GM19372 (cell line): ENCODE data around the gene KCMF1.

Experiments
- ATAC-seq: cut with Tn5 transposase; IDR thresholded peaks from one replicate; pipeline ENCODE4 v1.9.1; 2021; ENCODE audit warnings: mild to moderate bottlenecking, low read depth, moderate library complexity; ENCODE audit not compliant: unreplicated experiment

Gene KCMF1

GRCh38 chr2:84972932-84973331 is 2.0 kb downstream of the KCMF1 start:
- ATAC-seq: no peak

- no peak for ATAC-seq
Observed at GRCh38 chr2:84980263-84980983, 9.5 kb downstream of the KCMF1 start.

GRCh38 chr2:84986018-84986417 is 15.1 kb downstream of the KCMF1 start:
- no peak for ATAC-seq

DNA sequence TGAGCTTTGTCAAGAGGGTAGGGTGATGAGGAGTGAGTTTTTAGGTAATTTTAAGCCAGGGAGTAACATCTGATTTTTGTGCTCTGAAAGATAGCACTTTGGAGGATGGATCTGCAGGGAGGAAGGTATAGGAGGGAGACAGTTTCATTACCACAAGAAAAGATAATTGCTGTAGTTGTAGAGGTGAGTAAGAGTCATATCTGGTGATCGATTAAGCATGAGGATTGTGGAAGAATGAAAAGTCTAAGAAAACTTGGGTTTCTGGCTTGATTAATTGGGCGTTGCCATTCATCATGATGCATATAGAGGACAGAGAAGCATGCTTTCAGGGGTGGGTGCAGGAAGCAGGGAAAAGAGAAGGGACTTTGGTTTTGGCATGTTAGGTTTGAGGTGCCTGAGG is 18.5 kb downstream of the KCMF1 start:
- ATAC-seq: no peak

DNA sequence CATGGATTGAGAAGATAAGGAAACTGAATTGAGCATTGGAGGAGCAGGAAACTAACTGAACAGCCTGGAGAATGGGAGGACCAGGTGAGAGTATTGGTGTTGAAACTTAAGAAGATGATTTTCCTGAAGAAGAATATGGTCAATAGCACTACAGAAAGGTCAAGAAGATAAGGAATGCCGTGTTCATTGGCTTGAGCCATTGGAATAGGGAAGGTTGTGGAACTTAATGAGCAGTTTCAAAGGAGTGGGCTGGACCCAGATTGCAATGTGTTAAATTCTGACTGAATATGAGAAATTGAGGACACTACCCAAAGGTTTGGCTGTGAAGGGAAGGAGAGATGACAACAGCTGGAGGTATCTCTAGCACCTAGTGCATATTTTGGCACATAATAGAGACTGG is 19.0 kb downstream of the KCMF1 start:
- no peak for ATAC-seq

- ATAC-seq: no peak
Observed at GRCh38 chr2:84991404-84992160, 20.6 kb downstream of the KCMF1 start.

DNA sequence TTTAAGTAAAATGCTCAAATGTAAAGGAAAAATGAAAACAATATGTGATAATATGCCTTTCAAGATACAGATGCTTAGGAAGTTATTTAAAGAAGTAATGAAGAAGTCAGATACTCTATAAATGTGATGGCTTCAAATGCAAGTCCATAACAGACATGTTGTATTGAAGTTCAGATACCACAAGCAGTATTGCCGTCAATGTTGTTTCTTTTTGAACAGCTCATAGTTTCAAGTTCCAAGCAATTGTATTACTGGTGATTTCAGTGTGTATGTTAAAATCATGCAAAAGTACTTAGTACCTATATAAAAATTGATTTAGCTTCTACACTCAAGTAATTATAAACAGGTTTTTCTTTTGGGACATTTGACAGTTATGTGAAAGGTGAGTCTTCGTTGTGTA is 24.9 kb downstream of the KCMF1 start:
- no peak for ATAC-seq

DNA sequence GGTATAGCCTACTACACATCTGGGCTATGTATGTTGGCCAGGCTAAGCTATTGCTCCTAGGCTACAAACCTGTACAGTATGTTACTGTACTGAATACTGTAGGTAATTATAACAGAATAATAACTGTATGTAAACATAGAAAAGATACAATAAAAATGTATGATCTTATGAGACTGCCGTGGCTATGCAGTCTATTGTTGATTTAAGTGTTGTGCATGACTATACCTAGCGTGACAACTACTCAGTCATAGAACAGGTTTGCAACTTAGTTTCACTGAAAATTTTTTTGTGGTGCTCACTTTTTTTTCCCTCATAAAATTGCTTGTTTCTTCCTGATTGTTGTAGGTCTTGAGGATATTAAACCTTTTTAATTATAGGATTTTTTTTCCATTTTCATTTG is 25.9 kb downstream of the KCMF1 start:
- ATAC-seq: no peak

- no peak for ATAC-seq
Observed at GRCh38 chr2:84999553-84999955, 28.6 kb downstream of the KCMF1 start.

- no peak for ATAC-seq
Observed at GRCh38 chr2:85001595-85001994, 30.6 kb downstream of the KCMF1 start.

GRCh38 chr2:85002534-85002933 is 31.6 kb downstream of the KCMF1 start:
- no peak for ATAC-seq

DNA sequence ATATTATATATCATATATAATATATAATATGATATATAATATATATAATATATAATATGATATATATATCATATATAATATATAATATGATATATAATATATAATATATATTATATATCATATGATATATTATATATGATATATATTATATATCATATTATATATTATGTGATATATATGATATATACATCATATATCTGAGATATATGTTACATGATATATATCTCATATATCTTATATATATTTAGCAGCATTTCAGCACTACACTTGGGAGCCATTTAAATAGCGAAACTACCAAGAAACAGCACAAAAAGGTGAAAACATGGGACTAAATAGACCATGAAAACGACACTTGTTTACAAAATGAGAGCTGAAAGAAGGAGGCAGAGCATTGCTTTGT is 37.3 kb downstream of the KCMF1 start:
- ATAC-seq: no peak

- ATAC-seq: no peak
Observed at GRCh38 chr2:85009019-85009618, 38.2 kb downstream of the KCMF1 start.

DNA sequence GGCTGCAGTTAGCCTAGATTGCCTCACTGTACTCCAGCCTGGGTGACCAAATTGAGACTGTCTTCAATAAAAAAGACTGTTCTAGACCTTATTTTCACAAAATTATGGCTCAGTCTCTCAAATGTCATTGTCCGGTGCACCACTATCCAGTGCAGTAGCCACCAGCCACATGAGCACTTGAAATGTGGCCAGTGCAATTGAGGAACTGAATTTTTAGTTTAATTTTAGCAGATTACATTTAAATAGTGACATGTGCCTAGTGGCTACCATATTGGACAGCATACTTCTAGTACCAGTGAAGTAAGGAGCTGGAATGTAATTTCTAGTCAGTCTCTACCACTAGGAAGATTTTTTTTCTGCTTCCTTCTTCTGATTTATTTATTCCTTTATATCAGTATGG is 39.4 kb downstream of the KCMF1 start:
- ATAC-seq: no peak

- no peak for ATAC-seq
Observed at GRCh38 chr2:85011098-85011497, 40.1 kb downstream of the KCMF1 start.

DNA sequence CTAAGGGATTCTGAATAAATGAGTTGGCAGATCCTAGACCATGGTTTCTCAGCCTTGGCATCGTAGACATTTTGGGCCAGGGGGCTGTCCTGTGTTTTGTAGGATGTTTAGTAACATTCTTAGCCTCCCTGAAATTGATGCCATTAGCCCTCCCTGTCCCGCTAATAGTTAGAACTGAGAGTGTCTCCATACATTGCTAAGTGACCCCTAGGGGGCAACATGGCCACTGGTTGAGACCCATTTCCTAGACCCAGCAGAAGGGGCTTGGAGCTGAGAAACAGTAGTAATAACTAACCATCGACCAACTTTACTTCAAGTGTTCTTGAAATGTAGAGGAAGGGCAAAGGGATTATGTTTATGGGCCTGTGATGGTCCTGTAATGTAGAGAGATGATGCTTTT is 40.8 kb downstream of the KCMF1 start:
- no peak for ATAC-seq

GRCh38 chr2:85012431-85012830 is 41.5 kb downstream of the KCMF1 start:
- no peak for ATAC-seq

DNA sequence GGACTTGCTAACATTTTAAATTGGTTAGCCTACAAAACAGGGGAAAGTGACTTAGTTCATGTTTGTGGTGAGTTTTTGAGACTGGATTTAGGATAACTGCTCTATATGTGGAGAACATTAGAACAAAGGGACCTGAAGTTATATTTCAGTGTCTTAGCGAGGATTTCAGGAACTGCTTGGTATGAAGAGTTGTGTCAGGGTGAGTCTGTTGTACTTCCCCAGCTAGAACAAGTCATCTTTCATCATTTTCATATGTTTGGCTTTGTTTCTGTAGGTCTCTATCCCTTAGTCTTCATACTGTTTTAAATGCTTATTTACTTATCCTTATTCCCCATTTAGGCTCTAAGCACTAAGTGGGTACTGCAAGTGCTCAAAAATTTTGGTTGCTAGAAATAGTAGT is 41.9 kb downstream of the KCMF1 start:
- no peak for ATAC-seq

GRCh38 chr2:85015653-85016360 is 44.8 kb downstream of the KCMF1 start:
- no peak for ATAC-seq

DNA sequence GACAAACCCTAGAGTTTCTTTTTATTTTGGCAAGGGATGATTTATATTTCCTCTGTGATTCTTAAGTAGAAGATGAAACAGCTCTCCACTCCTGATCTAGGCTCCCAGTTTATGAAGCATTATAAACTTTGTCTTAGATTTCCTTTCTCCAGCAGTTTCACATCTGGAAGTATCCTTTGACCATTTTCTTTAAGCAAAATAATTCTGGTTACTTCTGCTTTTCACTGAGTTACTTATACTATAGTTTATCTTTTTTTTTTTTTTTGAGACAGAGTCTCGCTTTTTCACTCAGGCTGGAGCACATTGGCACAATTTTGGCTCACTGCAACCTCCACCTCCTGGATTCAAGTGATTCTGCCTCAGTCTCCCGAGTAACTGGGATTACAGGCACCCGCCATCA is 45.5 kb downstream of the KCMF1 start:
- ATAC-seq: no peak

GRCh38 chr2:85017411-85018048 is 46.6 kb downstream of the KCMF1 start:
- no peak for ATAC-seq
